Measurements from ENCODE around the gene SBF2.

The SBF2 gene

GRCh38 chr11:10285148-10285802 is 8.7 kb downstream of the SBF2 start:
- Histone ChIP-seq H2BK120ac (ENCODE audit: low read depth, low read length) (no peak overlapping the region), H3K27ac (replicated peaks; ENCODE audit: low read length) (no peak overlapping the region), H4K91ac (ENCODE audit: low read depth, low read length, poor library complexity) (no peak overlapping the region), H3K4me2 (ENCODE audit: insufficient read depth, low read length, poor library complexity, severe bottlenecking) (no peak overlapping the region), H3K18ac (ENCODE audit: low read length) (no peak overlapping the region), H2BK5ac (ENCODE audit: low read length) (no peak overlapping the region), H3K27me3 (ENCODE audit: control insufficient read depth in 3 of 3, insufficient read depth in 3 of 3, low read depth in 1 of 3, low read length in 3 of 3) (no peaks in the 10 kb centered on the region), H3K79me1 (ENCODE audit: low read depth, low read length) (peaks cover 6% of the 10 kb centered on the region), H3K4me3 (ENCODE audit: low read length in 2 of 2) (no peak overlapping the region), H4K8ac (ENCODE audit: low read depth, low read length) (no peak overlapping the region), H3K4me1 (ENCODE audit: control insufficient read depth in 2 of 2, insufficient read depth in 1 of 2, low read depth in 1 of 2, low read length in 2 of 2) (no peaks in the 10 kb centered on the region), H2AK5ac (ENCODE audit: low read depth, low read length) (no peak overlapping the region), H3K36me3 (replicated peaks in 1 of 2; ENCODE audit: control insufficient read depth in 2 of 2, insufficient read depth in 2 of 2, low read length in 2 of 2) (peaks cover 2 to 5% of the 10 kb centered on the region in 2 donors), H3K9me3 (replicated peaks in 1 of 2; ENCODE audit: control insufficient read depth in 2 of 2, insufficient read depth in 1 of 2, low read depth in 1 of 2, low read length in 2 of 2) (no peaks in the 10 kb centered on the region), H3K4ac (ENCODE audit: low read length) (no peak overlapping the region), H3K23ac (ENCODE audit: low read depth, low read length, poor library complexity) (no peak overlapping the region), H2BK15ac (ENCODE audit: low read length) (no peak overlapping the region), H3K14ac (ENCODE audit: low read length) (no peak overlapping the region), H3K9ac (ENCODE audit: low read depth, low read length, poor library complexity) (no peak overlapping the region), H2AFZ (ENCODE audit: low read length) (no peak overlapping the region), H2BK12ac (ENCODE audit: low read length) (no peak overlapping the region)
- WGBS, 2 donors (ENCODE audit: extremely low coverage in 2 of 2, insufficient read length in 2 of 2, insufficient replicate concordance in 1 of 2): no CpG with 5 or more reads among the region's 4 CpGs
- DNase-seq (ENCODE audit: low spot score): no peak

- H3K4ac ChIP-seq (ENCODE audit: low read length): no peak overlapping the region
Measured at GRCh38 chr11:10283991-10284390, 10.0 kb downstream of the SBF2 start.

GRCh38 chr11:10282117-10282516 is 11.9 kb downstream of the SBF2 start:
- Histone ChIP-seq H3K4me1 (ENCODE audit: control insufficient read depth in 2 of 2, insufficient read depth in 1 of 2, low read depth in 1 of 2, low read length in 2 of 2) (no peaks in the 10 kb centered on the region), H3K4me2 (ENCODE audit: insufficient read depth, low read length, poor library complexity, severe bottlenecking) (no peak overlapping the region), H3K9ac (ENCODE audit: low read depth, low read length, poor library complexity) (no peak overlapping the region), H3K14ac (ENCODE audit: low read length) (no peak overlapping the region), H3K4ac (ENCODE audit: low read length) (no peak overlapping the region), H3K27me3 (ENCODE audit: control insufficient read depth in 3 of 3, insufficient read depth in 3 of 3, low read depth in 1 of 3, low read length in 3 of 3) (no peaks in the 10 kb centered on the region), H2BK12ac (ENCODE audit: low read length) (no peak overlapping the region), H3K36me3 (replicated peaks in 1 of 2; ENCODE audit: control insufficient read depth in 2 of 2, insufficient read depth in 2 of 2, low read length in 2 of 2) (no peaks in the 10 kb centered on the region), H2AK5ac (ENCODE audit: low read depth, low read length) (no peak overlapping the region), H3K18ac (ENCODE audit: low read length) (no peak overlapping the region), H4K8ac (ENCODE audit: low read depth, low read length) (no peak overlapping the region), H2BK120ac (ENCODE audit: low read depth, low read length) (no peak overlapping the region), H3K23ac (ENCODE audit: low read depth, low read length, poor library complexity) (no peak overlapping the region), H3K4me3 (ENCODE audit: low read length in 2 of 2) (no peak overlapping the region), H2BK5ac (ENCODE audit: low read length) (no peak overlapping the region), H3K79me1 (ENCODE audit: low read depth, low read length) (peaks cover 3% of the 10 kb centered on the region), H4K91ac (ENCODE audit: low read depth, low read length, poor library complexity) (no peak overlapping the region), H2BK15ac (ENCODE audit: low read length) (no peak overlapping the region), H3K9me3 (replicated peaks in 1 of 2; ENCODE audit: control insufficient read depth in 2 of 2, insufficient read depth in 1 of 2, low read depth in 1 of 2, low read length in 2 of 2) (no peaks in the 10 kb centered on the region), H3K27ac (replicated peaks; ENCODE audit: low read length) (no peak overlapping the region), H2AFZ (ENCODE audit: low read length) (no peak overlapping the region)
- DNase-seq (ENCODE audit: low spot score): no peak

More at GRCh38 chr11:10283991-10284390, 10.0 kb downstream of the SBF2 start:
- Histone ChIP-seq H2BK15ac (ENCODE audit: low read length) (no peak overlapping the region), H3K4me2 (ENCODE audit: insufficient read depth, low read length, poor library complexity, severe bottlenecking) (no peak overlapping the region), H3K23ac (ENCODE audit: low read depth, low read length, poor library complexity) (no peak overlapping the region), H3K4me1 (ENCODE audit: control insufficient read depth in 2 of 2, insufficient read depth in 1 of 2, low read depth in 1 of 2, low read length in 2 of 2) (no peaks in the 10 kb centered on the region), H2BK12ac (ENCODE audit: low read length) (no peak overlapping the region), H3K18ac (ENCODE audit: low read length) (no peak overlapping the region), H2BK5ac (ENCODE audit: low read length) (no peak overlapping the region), H3K79me1 (ENCODE audit: low read depth, low read length) (peaks cover 3% of the 10 kb centered on the region), H4K91ac (ENCODE audit: low read depth, low read length, poor library complexity) (no peak overlapping the region), H3K14ac (ENCODE audit: low read length) (no peak overlapping the region), H3K4me3 (ENCODE audit: low read length in 2 of 2) (no peak overlapping the region), H4K8ac (ENCODE audit: low read depth, low read length) (no peak overlapping the region), H2BK120ac (ENCODE audit: low read depth, low read length) (no peak overlapping the region), H2AK5ac (ENCODE audit: low read depth, low read length) (no peak overlapping the region), H3K27me3 (ENCODE audit: control insufficient read depth in 3 of 3, insufficient read depth in 3 of 3, low read depth in 1 of 3, low read length in 3 of 3) (no peaks in the 10 kb centered on the region), H3K9me3 (replicated peaks in 1 of 2; ENCODE audit: control insufficient read depth in 2 of 2, insufficient read depth in 1 of 2, low read depth in 1 of 2, low read length in 2 of 2) (no peaks in the 10 kb centered on the region), H2AFZ (ENCODE audit: low read length) (no peak overlapping the region), H3K27ac (replicated peaks; ENCODE audit: low read length) (no peak overlapping the region), H3K9ac (ENCODE audit: low read depth, low read length, poor library complexity) (no peak overlapping the region), H3K36me3 (replicated peaks in 1 of 2; ENCODE audit: control insufficient read depth in 2 of 2, insufficient read depth in 2 of 2, low read length in 2 of 2) (peaks cover 2 to 5% of the 10 kb centered on the region in 2 donors)
- no peak for DNase-seq (ENCODE audit: low spot score)
- whole genome bisulfite sequencing, 2 donors (ENCODE audit: extremely low coverage in 2 of 2, insufficient read length in 2 of 2, insufficient replicate concordance in 1 of 2): no CpG with 5 or more reads among the region's 1 CpG

GRCh38 chr11:10275714-10276113 is 18.3 kb downstream of the SBF2 start:
- no peak overlapping the region for H2BK120ac ChIP-seq (ENCODE audit: low read depth, low read length)
- H3K4me3 ChIP-seq (ENCODE audit: low read length in 2 of 2): no peak overlapping the region
- no peak overlapping the region for H2AFZ ChIP-seq (ENCODE audit: low read length)
- no peak overlapping the region for H3K4ac ChIP-seq (ENCODE audit: low read length)
- no peak overlapping the region for H3K9ac ChIP-seq (ENCODE audit: low read depth, low read length, poor library complexity)
- H3K18ac ChIP-seq (ENCODE audit: low read length): no peak overlapping the region
- H3K4me2 ChIP-seq (ENCODE audit: insufficient read depth, low read length, poor library complexity, severe bottlenecking): no peak overlapping the region
- no peak overlapping the region for H3K27ac ChIP-seq (replicated peaks; ENCODE audit: low read length)
- no peak overlapping the region for H4K91ac ChIP-seq (ENCODE audit: low read depth, low read length, poor library complexity)
- H3K23ac ChIP-seq (ENCODE audit: low read depth, low read length, poor library complexity): no peak overlapping the region
- no peak overlapping the region for H2BK5ac ChIP-seq (ENCODE audit: low read length)
- DNase-seq (ENCODE audit: low spot score): no peak
- no peak overlapping the region for H2BK15ac ChIP-seq (ENCODE audit: low read length)
- H3K79me1 ChIP-seq (ENCODE audit: low read depth, low read length): no peaks in the 10 kb centered on the region
- H2BK12ac ChIP-seq (ENCODE audit: low read length): no peak overlapping the region
- no peaks in the 10 kb centered on the region for H3K4me1 ChIP-seq (ENCODE audit: control insufficient read depth in 2 of 2, insufficient read depth in 1 of 2, low read depth in 1 of 2, low read length in 2 of 2)
- H3K27me3 ChIP-seq (ENCODE audit: control insufficient read depth in 3 of 3, insufficient read depth in 3 of 3, low read depth in 1 of 3, low read length in 3 of 3): no peaks in the 10 kb centered on the region
- H3K36me3 ChIP-seq (replicated peaks in 1 of 2; ENCODE audit: control insufficient read depth in 2 of 2, insufficient read depth in 2 of 2, low read length in 2 of 2): no peaks in the 10 kb centered on the region
- no peaks in the 10 kb centered on the region for H3K9me3 ChIP-seq (replicated peaks in 1 of 2; ENCODE audit: control insufficient read depth in 2 of 2, insufficient read depth in 1 of 2, low read depth in 1 of 2, low read length in 2 of 2)
- H2AK5ac ChIP-seq (ENCODE audit: low read depth, low read length): no peak overlapping the region
- no peak overlapping the region for H3K14ac ChIP-seq (ENCODE audit: low read length)
- H4K8ac ChIP-seq (ENCODE audit: low read depth, low read length): no peak overlapping the region
